Activated T-helper 1 cell treated with anti-CD3 and anti-CD28 coated beads, Interleukin-12 subunit alpha, Interleukin-12 subunit beta, Interleukin-2, Interleukin-4 antibody, amounts not matched to agents 30 ng/mL and 10 ng/mL and 1 ng/mL, durations not matched to agents 14 hours and 24 hours and 36 hours (primary cell): ENCODE data around the gene TARBP1. TPM values are rescaled to one million over a fixed set of nuclear protein-coding genes. Genes with fewer than 3 reads are reported as not detected.

ENCODE experiments used
- DNase-seq: peaks from one replicate; pipeline ENCODE4 v3.0.0; 2021; ENCODE audit warnings: low spot score
- H3K27ac Mint-ChIP-seq: one replicate; pipeline ENCODE4 v1.8.0; 2021; ENCODE audit warnings: mild to moderate bottlenecking, mixed read lengths
- H3K27me3 Mint-ChIP-seq: one replicate; pipeline ENCODE4 v1.8.0; 2022; ENCODE audit warnings: mild to moderate bottlenecking, moderate library complexity, mixed read lengths; ENCODE audit not compliant: insufficient read depth
- H3K36me3 Mint-ChIP-seq: one replicate; pipeline ENCODE4 v1.8.0; 2021; ENCODE audit warnings: low read depth, mixed read lengths
- H3K4me1 Mint-ChIP-seq: one replicate; pipeline ENCODE4 v1.8.0; 2021; ENCODE audit warnings: low read depth, mixed read lengths
- H3K4me3 Mint-ChIP-seq: one replicate; pipeline ENCODE4 v1.8.0; 2021; ENCODE audit warnings: mild to moderate bottlenecking, moderate library complexity, mixed read lengths
- H3K9me3 Mint-ChIP-seq: one replicate; pipeline ENCODE4 v1.8.0; 2021; ENCODE audit warnings: mixed read lengths
- intact Hi-C: fragments of 100-400 bp; cut with micrococcal nuclease; formaldehyde crosslinking; loops from one replicate; pipeline ENCODE4 v1.15.1; 2024
- total RNA-seq: library from RNA; stranded (reverse); gene quantifications from 2 replicates; pipeline ENCODE4 v1.2.3, GENCODE V29; 2022

The TARBP1 gene
- total RNA-seq, 1 donor from 2014 or later = 71.7 TPM

DNA sequence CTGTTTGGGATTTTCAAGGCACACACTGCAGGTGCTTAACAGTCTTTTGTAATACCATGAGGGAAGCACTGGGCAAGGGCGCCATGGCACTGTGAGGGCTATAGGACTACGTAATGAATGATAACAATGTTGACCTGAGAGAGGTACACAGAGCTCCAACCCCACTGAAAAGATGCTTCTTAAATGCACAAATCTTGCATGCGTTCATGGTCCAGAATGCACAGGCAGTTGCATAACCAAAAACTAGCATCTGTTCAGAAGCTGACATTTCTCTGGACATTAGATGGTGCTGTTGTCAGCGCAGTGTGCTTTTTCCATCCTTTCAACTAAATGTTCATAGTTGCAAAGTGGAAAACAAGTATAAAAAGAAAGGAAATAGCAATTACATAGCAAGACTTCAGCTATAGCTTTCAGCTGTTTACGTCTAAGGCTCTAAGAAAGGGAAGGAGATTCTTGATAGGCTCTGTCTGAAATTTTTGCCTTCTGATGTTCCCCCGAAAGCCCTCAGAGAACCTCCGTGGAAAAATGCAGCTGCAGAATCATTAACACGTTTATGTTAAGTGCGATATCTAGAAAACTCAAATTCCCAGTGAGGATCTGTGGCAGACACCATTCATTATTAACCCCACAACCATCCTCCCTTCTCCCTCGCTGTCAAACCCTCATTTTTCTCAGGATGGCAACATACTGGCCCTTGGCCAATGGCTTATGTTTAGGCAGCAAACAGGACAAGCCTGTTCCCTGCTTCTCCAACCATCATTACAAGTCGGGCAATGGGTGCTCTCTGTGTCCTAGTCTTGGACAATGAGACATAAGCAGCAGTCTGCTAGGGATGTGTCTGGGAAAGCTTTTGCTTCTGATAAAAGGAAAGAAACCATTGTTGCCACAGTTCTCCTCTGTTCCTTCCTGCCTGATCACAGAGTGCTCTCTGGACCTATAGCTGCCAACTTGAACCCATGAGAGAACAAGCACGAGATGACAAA is 8.2 kb upstream of the TARBP1 start:
- Mint-ChIP-seq H3K9me3 (no peaks in the 10 kb centered on the region), H3K27me3 (peaks cover 13% of the 10 kb centered on the region), H3K27ac (peak overlapping the region; percentile 97), H3K4me3 (peak overlapping the region; percentile 34), H3K4me1 (peaks cover 53% of the 10 kb centered on the region), H3K36me3 (no peaks in the 10 kb centered on the region)
- DNase-seq = peak; percentile 31
- intact Hi-C loops = loop anchor here (1.0 kb wide), 3 partner anchors 8 to 930 kb away; partner anchors contain the start of gene TARBP1

GRCh38 chr1:234484991-234485739 is 6.2 kb upstream of the TARBP1 start:
- Mint-ChIP-seq H3K27me3 (peaks cover 18% of the 10 kb centered on the region), H3K36me3 (no peaks in the 10 kb centered on the region), H3K4me1 (peaks cover 42% of the 10 kb centered on the region), H3K9me3 (no peaks in the 10 kb centered on the region), H3K4me3 (no peak overlapping the region), H3K27ac (no peak overlapping the region)
- DNase-seq = no peak
- intact Hi-C loops = no loop called here

GRCh38 chr1:234484218-234484617 is 5.2 kb upstream of the TARBP1 start:
- peaks cover 18% of the 10 kb centered on the region for H3K27me3 Mint-ChIP-seq
- H3K4me1 Mint-ChIP-seq = peaks cover 39% of the 10 kb centered on the region
- intact Hi-C loops = no loop called here

DNA sequence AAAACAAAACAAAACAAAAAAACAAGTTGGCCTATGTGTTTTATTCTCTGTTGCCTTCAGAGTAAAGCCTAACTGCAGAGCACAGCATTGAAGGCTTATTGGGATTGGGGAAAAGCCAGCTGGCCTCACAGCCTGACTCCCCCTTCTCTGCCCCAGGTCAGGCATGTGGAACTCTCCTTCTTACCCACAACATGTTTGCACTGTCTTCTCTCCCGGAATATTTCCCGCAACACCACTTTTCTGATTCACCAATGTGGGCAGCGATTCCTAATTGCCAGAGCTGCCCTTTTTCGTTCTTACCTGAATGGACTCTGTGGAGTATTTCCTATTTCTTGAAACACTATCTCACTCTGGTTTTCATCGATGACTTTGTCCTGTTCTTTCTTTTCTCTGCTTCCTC is 2.8 kb upstream of the TARBP1 start:
- Mint-ChIP-seq H3K27ac (no peak overlapping the region), H3K27me3 (peaks cover 18% of the 10 kb centered on the region), H3K4me1 (peaks cover 25% of the 10 kb centered on the region)

More at GRCh38 chr1:234484218-234484617, 5.2 kb upstream of the TARBP1 start:
- Mint-ChIP-seq H3K36me3 (no peaks in the 10 kb centered on the region), H3K9me3 (no peaks in the 10 kb centered on the region), H3K4me3 (no peak overlapping the region), H3K27ac (no peak overlapping the region)
- no peak for DNase-seq

GRCh38 chr1:234479866-234480265 is 887 bp upstream of the TARBP1 start:
- peak overlapping the region; percentile 70 for H3K4me3 Mint-ChIP-seq
- no peak overlapping the region for H3K27ac Mint-ChIP-seq
- H3K4me1 Mint-ChIP-seq = peaks cover 35% of the 10 kb centered on the region
- intact Hi-C loops = loop anchor here (1.0 to 5.0 kb wide), 6 partner anchors 7 to 849 kb away; partner anchors contain the start of genes ARID4B, GGPS1 and RBM34
- no peaks in the 10 kb centered on the region for H3K9me3 Mint-ChIP-seq
- no peak for DNase-seq
- H3K36me3 Mint-ChIP-seq = peaks cover 6% of the 10 kb centered on the region
- peaks cover 18% of the 10 kb centered on the region for H3K27me3 Mint-ChIP-seq

More for the DNA sequence above, 2.8 kb upstream of the TARBP1 start:
- DNase-seq = no peak
- Mint-ChIP-seq H3K36me3 (no peaks in the 10 kb centered on the region), H3K9me3 (no peaks in the 10 kb centered on the region), H3K4me3 (no peak overlapping the region)
- intact Hi-C loops = no loop called here

- Mint-ChIP-seq H3K27ac (peak overlapping the region; percentile 69), H3K27me3 (peaks cover 18% of the 10 kb centered on the region), H3K4me3 (peak overlapping the region; percentile 70), H3K36me3 (peaks cover 9% of the 10 kb centered on the region), H3K4me1 (peaks cover 41% of the 10 kb centered on the region), H3K9me3 (no peaks in the 10 kb centered on the region)
- intact Hi-C loops = loop anchor here (1.0 to 5.0 kb wide), 6 partner anchors 8 to 850 kb away; partner anchors contain the start of genes ARID4B, GGPS1 and RBM34
- no peak for DNase-seq
Observed at GRCh38 chr1:234479310-234479559, 256 bp upstream of the TARBP1 start.

- H3K36me3 Mint-ChIP-seq = peaks cover 12% of the 10 kb centered on the region
- H3K27me3 Mint-ChIP-seq = peaks cover 13% of the 10 kb centered on the region
- H3K4me3 Mint-ChIP-seq = peak overlapping the region; percentile 90
- DNase-seq = peak; percentile 68
- intact Hi-C loops = loop anchor here (1.0 to 5.0 kb wide), 6 partner anchors 69 to 1026 kb away; partner anchors contain the start of genes ARID4B, B3GALNT2, GGPS1 and RBM34
- H3K27ac Mint-ChIP-seq = peak overlapping the region; percentile 75
- H3K4me1 Mint-ChIP-seq = peaks cover 53% of the 10 kb centered on the region
- no peaks in the 10 kb centered on the region for H3K9me3 Mint-ChIP-seq
Observed at GRCh38 chr1:234478152-234478480, 863 bp downstream of the TARBP1 start.

GRCh38 chr1:234477386-234478151 is 1.4 kb downstream of the TARBP1 start:
- DNase-seq = no peak
- Mint-ChIP-seq H3K27me3 (peaks cover 8% of the 10 kb centered on the region), H3K4me1 (peaks cover 58% of the 10 kb centered on the region), H3K9me3 (no peaks in the 10 kb centered on the region), H3K36me3 (peaks cover 14% of the 10 kb centered on the region), H3K4me3 (peak overlapping the region; percentile 90), H3K27ac (peak overlapping the region; percentile 75)
- intact Hi-C loops = loop anchor here (1.0 to 5.0 kb wide), 6 partner anchors 69 to 1027 kb away; partner anchors contain the start of genes ARID4B, B3GALNT2, GGPS1 and RBM34

DNA sequence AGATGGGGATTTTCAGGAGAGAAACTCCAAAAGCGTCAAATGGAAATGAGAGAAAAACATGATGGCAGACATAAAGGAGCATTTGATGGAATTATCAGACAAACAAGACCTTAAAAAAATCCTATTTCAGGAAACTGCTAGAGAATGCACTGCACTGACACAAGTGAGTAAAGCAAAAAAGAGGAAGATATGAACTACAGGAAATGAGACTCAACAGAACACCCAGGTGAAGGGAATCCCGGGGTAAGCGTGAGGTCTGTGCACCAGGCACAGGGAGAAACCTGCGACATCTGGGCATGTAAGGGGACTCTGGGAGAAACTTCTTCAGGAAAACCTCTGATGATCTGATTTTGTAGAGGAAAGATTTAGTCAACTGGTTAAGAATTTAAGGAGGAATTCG is 2.8 kb downstream of the TARBP1 start:
- Mint-ChIP-seq H3K4me3 (peak overlapping the region; percentile 79), H3K9me3 (no peaks in the 10 kb centered on the region), H3K4me1 (peaks cover 57% of the 10 kb centered on the region), H3K27me3 (no peaks in the 10 kb centered on the region), H3K36me3 (peaks cover 14% of the 10 kb centered on the region), H3K27ac (peak overlapping the region; percentile 13)
- intact Hi-C loops = loop anchor here (5.0 kb wide), 1 partner anchor 119 kb away; no protein-coding TSS in a partner anchor
- DNase-seq = no peak

- peak overlapping the region; percentile 51 for H3K4me3 Mint-ChIP-seq
- intact Hi-C loops = loop anchor here (5.0 kb wide), 1 partner anchor 118 kb away; no protein-coding TSS in a partner anchor
- DNase-seq = no peak
- H3K4me1 Mint-ChIP-seq = peaks cover 53% of the 10 kb centered on the region
- no peak overlapping the region for H3K27ac Mint-ChIP-seq
- peaks cover 14% of the 10 kb centered on the region for H3K36me3 Mint-ChIP-seq
- H3K9me3 Mint-ChIP-seq = no peaks in the 10 kb centered on the region
- no peaks in the 10 kb centered on the region for H3K27me3 Mint-ChIP-seq
Observed at GRCh38 chr1:234475167-234475793, 3.7 kb downstream of the TARBP1 start.

GRCh38 chr1:234474375-234474774 is 4.6 kb downstream of the TARBP1 start:
- intact Hi-C loops = no loop called here
- DNase-seq = no peak
- Mint-ChIP-seq H3K36me3 (peaks cover 17% of the 10 kb centered on the region), H3K27me3 (no peaks in the 10 kb centered on the region), H3K4me1 (peaks cover 49% of the 10 kb centered on the region), H3K4me3 (peak overlapping the region; percentile 11), H3K27ac (peak overlapping the region; percentile 28), H3K9me3 (no peaks in the 10 kb centered on the region)

- Mint-ChIP-seq H3K4me1 (peaks cover 50% of the 10 kb centered on the region), H3K4me3 (peak overlapping the region; percentile 26), H3K9me3 (no peaks in the 10 kb centered on the region), H3K27me3 (no peaks in the 10 kb centered on the region), H3K36me3 (peaks cover 22% of the 10 kb centered on the region), H3K27ac (peak overlapping the region; percentile 68)
- no peak for DNase-seq
- intact Hi-C loops = no loop called here
Observed at GRCh38 chr1:234473118-234473517, 5.9 kb downstream of the TARBP1 start.
